Measurements from ENCODE around the gene RAB44.
"Not testable (repeated sequence)": the region's sequence is repeated elsewhere in the genome, so short reads cannot be mapped to it uniquely, and the experiment has no call there.

Gene RAB44

GRCh38 chr6:36713846-36714245 lies 16.2 kb downstream of the RAB44 start:
- DNase-seq (ENCODE audit: low read depth in 2 of 2): no peak

DNA sequence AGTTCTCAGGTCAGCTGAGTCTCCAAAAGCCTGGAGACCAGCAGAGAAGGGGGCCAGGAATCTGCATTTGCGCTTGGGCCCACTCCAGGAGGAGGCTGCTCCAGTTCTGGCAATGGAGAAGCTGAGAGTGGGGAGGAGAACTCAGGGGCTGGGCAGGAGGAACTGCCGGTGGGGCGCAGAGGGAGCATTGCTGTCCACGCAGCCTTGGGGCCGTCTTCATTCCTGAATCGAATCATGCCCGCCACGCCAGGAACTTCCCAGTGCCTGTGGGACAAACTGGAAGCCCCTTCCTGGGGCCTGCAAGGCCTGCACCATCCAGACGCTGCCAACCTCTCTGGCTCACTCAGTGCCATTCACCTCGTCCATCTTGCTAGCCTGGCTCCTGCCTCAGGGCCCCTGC lies 16.9 kb downstream of the RAB44 start:
- DNase-seq (ENCODE audit: low read depth in 2 of 2): no peak

GRCh38 chr6:36715469-36715868 lies 17.8 kb downstream of the RAB44 start:
- no peak for DNase-seq (ENCODE audit: low read depth in 2 of 2)

- no peak for DNase-seq (ENCODE audit: low read depth in 2 of 2)
Measured at GRCh38 chr6:36716476-36717093, 19.0 kb downstream of the RAB44 start.

DNA sequence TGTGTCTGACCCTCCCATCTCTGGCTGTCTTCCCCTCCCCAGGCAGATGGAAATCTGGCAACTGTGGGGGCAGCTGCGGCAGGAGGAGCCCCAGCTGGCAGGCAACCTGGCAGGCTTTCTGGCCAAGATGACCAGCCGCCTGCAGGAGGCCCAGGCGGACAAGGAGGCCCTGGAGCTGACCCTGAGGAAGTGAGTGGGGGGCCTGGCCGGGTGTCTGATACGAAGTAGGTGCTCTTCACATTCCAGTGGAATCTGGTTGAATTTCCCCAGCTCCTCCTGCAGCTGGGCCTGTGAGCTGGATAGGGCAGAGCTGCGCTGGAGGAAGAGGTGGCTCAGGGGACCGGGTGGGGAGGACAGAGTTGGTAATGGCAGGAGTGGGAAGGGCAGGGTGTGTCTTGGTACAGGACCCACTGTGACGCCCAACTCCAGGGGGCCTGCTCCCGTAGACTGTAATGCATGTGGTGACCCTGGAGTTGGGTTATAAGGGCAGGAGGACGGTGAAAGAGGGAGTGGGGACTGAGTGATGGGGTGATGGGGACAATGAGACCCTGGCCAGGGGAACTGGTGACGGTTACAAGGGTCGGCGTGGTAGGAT lies 19.7 kb downstream of the RAB44 start:
- DNase-seq (ENCODE audit: low read depth in 2 of 2): no peak

GRCh38 chr6:36717871-36718540 lies 20.4 kb downstream of the RAB44 start:
- no peak for DNase-seq (ENCODE audit: low read depth in 2 of 2)

- no peak for DNase-seq (ENCODE audit: low read depth in 2 of 2)
Measured at GRCh38 chr6:36718560-36718959, 20.9 kb downstream of the RAB44 start.

DNA sequence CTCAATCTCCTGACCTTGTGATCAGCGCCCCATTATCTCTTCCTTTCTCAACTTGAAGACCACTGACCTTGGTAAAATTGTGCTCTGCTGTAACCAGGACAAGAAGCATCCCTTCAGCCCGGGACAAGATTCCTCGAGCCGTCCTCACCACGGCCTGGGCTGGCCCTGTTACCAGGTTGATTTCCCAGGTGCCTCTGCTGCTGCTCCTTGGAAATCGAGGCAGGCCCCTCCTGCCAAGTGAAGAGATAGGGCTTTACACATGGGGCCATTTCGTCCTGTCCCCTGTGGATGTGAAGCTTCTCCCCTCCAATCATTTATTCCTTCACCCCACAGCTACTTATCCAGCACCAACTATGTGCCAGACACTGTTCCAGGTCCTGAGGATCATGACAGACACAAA lies 21.5 kb downstream of the RAB44 start:
- DNase-seq (ENCODE audit: low read depth in 2 of 2): no peak

DNA sequence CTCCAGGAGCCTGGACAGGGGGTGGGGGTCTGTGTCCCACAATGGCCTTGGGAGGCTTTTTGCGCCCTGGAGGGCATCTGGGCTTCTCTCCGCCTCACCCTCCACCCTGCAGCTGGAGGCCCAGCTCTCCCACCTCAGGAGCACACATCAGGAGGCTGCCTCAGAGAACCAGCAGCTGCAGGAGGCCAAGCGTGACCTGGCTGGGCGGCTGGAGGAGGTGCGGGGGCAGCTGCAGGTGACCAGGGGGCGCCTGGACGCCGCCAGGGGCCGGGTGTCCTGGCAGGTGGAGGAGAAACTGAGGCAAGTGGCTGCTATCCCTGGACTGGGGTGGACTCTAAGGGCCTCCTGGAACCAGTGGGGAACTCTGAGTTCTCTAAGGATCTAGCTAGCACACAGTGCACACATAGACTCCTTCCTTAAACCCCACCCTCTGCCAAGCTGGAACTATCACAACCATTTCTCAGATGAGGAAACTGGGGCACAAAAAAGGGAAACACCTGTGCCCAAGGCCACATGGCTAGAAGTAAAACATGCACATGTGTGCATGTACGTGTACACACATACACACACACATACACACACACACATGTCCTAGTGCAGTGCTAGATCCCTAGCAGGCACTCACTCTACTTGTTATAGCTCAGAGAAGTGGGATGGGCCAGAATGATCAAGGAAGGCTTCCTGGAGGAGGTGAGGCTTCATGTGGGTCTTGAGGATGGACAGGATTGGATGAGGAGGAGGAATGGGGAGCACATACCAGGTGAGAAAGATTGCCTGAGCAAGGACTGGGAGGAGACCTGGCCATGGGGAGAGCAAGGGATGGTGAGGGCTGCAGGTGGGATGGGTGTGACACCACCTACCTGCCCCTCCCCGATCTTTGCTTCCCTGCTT lies 22.9 kb downstream of the RAB44 start:
- no peak for DNase-seq (ENCODE audit: low read depth in 2 of 2)

DNA sequence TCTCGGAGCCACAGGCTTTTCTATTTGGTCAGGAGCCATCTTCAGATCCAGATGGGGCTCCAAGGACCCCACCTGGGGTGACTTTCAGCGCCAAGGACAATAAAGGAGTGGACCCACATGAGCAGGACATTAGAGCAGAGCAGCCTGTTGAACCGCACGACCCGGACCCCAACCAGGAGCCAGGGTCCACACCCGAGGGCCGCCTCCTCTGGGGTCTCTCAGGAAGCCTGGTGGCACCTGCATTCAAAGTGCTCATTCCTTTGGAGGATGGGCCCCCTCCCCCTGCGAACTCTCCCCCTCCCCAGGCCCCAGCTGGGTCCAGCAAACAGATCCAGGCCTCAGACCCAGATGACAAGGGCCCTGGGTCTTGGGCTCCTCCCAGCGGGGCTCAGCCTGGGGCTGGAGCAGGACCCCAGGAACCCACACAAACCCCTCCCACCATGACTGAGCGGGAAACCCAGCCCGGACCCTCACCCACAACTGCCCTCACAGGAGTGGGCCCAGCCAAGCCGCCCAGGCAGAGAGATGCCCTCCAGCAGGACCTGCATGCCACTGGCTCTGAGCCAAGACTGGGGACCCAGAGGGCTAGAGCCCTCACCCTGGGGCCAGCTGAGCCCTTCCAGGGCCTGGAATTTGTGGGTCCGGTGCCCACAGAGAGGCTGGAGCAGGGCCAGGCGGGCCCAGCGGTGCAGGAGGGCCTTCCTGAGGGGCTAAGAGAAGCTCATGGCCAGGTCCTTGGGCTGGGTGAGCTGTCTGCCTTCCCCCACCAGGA lies 23.9 kb downstream of the RAB44 start:
- DNase-seq (ENCODE audit: low read depth in 2 of 2): no peak

DNA sequence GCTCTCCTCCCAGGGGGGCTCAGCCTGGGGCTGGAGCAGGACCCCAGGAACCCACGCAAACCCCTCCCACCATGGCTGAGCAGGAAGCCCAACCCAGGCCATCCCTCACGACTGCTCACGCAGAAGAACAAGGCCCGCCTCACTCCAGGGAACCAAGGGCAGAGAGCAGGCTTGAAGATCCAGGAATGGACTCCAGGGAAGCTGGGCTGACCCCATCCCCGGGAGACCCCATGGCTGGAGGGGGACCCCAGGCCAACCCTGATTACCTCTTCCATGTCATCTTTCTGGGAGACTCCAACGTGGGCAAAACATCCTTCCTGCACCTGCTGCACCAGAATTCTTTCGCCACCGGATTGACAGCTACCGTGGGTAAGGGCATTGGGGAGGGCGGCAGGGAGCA lies 24.7 kb downstream of the RAB44 start:
- DNase-seq (ENCODE audit: low read depth in 2 of 2): no peak

DNA sequence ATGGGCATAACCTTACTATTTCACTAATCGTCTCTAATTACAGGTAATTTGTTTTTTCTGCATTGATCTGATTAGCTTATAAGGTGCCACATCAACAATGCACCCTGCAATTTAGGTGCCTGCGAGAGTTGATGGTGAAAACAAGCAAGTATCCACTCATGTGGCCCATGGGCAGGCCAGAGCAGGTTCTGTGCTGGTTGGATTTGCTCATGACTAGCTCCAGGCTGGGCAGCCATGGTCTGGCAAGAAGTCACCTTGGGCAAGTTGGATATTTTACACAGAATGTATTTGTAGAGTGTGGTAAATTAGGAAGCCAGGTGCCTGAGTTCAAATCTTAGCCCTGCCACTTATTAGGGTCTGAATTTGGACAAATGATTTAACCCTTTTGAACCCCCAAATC lies 25.3 kb downstream of the RAB44 start:
- DNase-seq (ENCODE audit: low read depth in 2 of 2): no peak

DNA sequence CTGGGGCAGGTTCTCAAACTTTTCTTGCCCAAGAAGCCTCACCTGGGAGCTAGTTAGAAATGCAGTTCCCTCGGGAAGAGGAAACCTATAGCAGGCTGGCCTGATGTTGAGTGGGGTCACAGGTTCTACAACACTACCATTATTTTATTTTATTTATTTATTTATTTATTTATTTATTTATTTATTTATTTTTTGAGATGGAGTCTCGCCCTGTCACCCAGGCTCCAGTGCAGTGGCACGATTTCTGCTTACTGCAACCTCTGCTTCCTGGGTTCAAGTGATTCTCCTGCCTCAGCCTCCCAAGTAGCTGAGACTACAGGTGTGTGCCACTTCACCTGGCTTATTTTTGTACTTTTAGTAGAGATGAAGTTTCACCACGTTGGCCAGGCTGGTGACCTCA lies 26.4 kb downstream of the RAB44 start:
- DNase-seq (ENCODE audit: low read depth in 2 of 2): not testable (repeated sequence)

DNA sequence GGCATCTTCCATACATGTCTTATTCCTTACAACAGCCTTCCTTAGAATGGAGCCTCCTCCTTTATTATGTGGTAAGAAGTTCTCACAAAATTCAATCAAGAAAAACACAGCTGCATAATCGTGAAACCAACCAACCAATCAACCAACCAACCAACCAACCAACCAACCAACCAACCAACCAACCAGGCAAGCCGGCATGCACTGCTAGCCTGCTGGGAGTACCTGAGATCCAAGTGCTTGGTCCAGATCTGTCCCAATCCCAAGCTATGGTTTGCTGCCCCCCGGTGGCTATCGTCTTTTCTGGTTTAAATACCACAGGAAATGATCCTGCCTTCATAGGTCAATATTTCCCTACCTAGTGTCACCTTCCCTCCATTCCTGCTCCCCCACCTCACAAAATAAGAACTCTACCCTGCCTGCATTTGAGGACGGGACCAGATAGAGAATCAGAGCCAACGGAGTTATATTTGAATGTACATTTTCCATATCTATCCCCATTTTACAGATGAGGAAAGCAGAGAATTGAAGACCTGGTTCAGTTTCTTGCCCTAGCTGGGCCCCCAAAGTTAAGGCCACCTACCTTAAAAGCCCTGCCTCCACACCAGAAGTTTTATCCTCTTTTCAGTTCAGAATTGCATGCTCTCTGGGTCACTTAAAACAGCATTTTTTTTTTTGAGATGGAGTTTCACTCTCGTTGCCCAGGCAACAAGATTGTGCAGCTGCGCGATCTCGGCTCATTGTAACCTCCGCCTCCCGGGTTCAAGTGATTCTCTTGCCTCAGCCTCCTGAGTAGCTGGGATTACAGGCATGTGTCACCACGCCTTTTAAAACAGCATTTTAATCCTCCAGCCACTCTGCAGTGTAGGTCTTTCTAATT lies 27.1 kb downstream of the RAB44 start:
- DNase-seq (ENCODE audit: low read depth in 2 of 2): peak in 1 of 2 experiments; percentile 65

GRCh38 chr6:36725581-36725980 lies 28.0 kb downstream of the RAB44 start:
- DNase-seq (ENCODE audit: low read depth in 2 of 2): no peak

- no peak for DNase-seq (ENCODE audit: low read depth in 2 of 2)
Measured at GRCh38 chr6:36727505-36728021, 29.9 kb downstream of the RAB44 start.

DNA sequence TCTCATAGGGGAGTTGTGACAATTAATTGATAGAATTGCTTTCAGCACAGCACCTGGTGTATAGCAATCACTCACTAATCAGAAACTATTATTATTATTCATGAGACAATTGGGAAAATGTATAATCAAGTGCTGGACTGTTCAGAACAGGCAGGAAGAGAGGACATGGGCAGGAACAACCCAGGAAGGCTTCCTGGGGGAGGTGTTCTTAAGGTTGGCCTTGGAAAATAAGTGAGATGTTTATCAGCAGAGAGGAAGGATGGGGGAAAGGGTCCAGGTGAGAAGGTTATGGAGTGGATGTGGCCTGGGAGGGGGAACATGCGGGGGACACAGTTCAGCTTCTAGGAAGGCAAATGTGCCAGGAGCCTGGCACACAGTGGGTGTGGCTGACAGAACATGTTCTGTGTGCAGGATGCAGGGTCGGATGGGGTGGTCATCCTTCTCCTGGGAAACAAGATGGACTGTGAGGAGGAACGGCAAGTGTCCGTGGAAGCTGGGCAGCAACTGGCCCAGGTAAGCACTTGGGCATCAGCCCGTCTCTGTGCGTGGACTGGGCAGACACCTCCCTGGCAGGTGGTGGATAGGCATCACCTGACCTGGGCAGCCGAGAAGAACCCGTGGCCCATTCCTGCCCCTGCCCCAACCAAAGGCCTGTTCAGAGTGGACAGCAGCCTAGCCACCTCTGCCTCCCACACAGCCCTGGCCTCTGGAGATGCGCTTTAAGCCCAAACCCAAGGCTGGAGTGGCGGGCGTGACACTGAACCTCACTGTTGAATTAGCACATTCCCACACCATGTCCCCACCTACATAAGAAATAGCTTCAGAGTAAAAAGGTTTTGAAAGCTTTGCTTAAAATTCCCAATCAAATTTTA lies 30.9 kb downstream of the RAB44 start:
- DNase-seq (ENCODE audit: low read depth in 2 of 2): no peak

DNA sequence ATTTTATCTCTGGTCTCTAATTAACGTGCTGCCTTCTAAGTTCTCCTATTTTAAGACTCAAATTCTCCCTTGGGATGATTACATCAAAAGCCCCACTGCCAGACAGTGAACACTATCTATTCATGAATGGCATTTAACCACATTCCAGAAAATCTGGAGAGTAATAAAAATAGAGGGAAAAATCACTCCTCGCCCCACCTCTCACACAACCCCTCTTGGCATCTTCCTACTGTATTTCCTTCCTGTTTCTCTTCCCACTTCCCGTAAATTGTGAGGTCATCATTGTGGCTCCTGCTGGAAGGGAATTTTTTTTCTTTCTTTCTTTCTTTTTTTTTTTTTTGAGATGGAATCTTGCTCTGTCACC lies 31.5 kb downstream of the RAB44 start:
- no peak for DNase-seq (ENCODE audit: low read depth in 2 of 2)

All from stimulated activated CD4-positive, alpha-beta T cell treated with anti-CD3 and anti-CD28 coated beads, Interleukin-12 subunit alpha, Interleukin-12 subunit beta, amount 100 ng/mL, for 24 hours (primary cell).